Rectal smooth muscle tissue (tissue), 1 donor: Measurements from ENCODE around the gene PDE2A.

Experiments used
- H3K27ac ChIP-seq: one replicate; pipeline ENCODE4 v1.7.0; 2013; ENCODE audit warnings: low read depth, low read length, inconsistent platforms
- H3K27me3 ChIP-seq: one replicate; pipeline ENCODE4 v1.7.0; 2013; ENCODE audit warnings: low read length; ENCODE audit not compliant: control insufficient read depth, insufficient read depth
- H3K36me3 ChIP-seq: one replicate; pipeline ENCODE4 v1.7.0; 2013; ENCODE audit warnings: low read length; ENCODE audit not compliant: control insufficient read depth, insufficient read depth
- H3K4me1 ChIP-seq: one replicate; pipeline ENCODE4 v1.7.0; 2013; ENCODE audit warnings: low read length; ENCODE audit not compliant: control insufficient read depth, insufficient read depth
- H3K4me3 ChIP-seq: one replicate; pipeline ENCODE4 v1.7.0; 2013; ENCODE audit warnings: low read length
- H3K9ac ChIP-seq: one replicate; pipeline ENCODE4 v1.7.0; 2013; ENCODE audit warnings: low read length

The PDE2A gene

GRCh38 chr11:72583177-72583553 lies 91.1 kb downstream of the PDE2A start:
- Histone ChIP-seq H3K27ac (no peak overlapping the region), H3K27me3 (no peaks in the 10 kb centered on the region), H3K36me3 (no peaks in the 10 kb centered on the region), H3K4me1 (no peaks in the 10 kb centered on the region), H3K4me3 (no peak overlapping the region), H3K9ac (no peak overlapping the region)

- no peak overlapping the region for H3K9ac ChIP-seq
- H3K4me1 ChIP-seq: no peaks in the 10 kb centered on the region
- H3K27me3 ChIP-seq: no peaks in the 10 kb centered on the region
- H3K36me3 ChIP-seq: no peaks in the 10 kb centered on the region
- no peak overlapping the region for H3K4me3 ChIP-seq
- no peak overlapping the region for H3K27ac ChIP-seq
These were observed 91.7 kb downstream of the PDE2A start for GRCh38 chr11:72582206-72583176.

GRCh38 chr11:72581067-72581466 lies 93.2 kb downstream of the PDE2A start:
- no peak overlapping the region for H3K27ac ChIP-seq
- H3K36me3 ChIP-seq: no peaks in the 10 kb centered on the region
- H3K4me3 ChIP-seq: no peak overlapping the region
- H3K9ac ChIP-seq: no peak overlapping the region
- no peaks in the 10 kb centered on the region for H3K4me1 ChIP-seq
- H3K27me3 ChIP-seq: no peaks in the 10 kb centered on the region

GRCh38 chr11:72580642-72580950 lies 93.6 kb downstream of the PDE2A start:
- Histone ChIP-seq H3K4me1 (no peaks in the 10 kb centered on the region), H3K4me3 (no peak overlapping the region), H3K27ac (no peak overlapping the region), H3K27me3 (no peaks in the 10 kb centered on the region), H3K9ac (no peak overlapping the region), H3K36me3 (no peaks in the 10 kb centered on the region)

- no peak overlapping the region for H3K9ac ChIP-seq
- no peaks in the 10 kb centered on the region for H3K36me3 ChIP-seq
- H3K4me3 ChIP-seq: no peak overlapping the region
- H3K27ac ChIP-seq: no peak overlapping the region
- no peaks in the 10 kb centered on the region for H3K27me3 ChIP-seq
- H3K4me1 ChIP-seq: no peaks in the 10 kb centered on the region
These were observed 94.2 kb downstream of the PDE2A start for GRCh38 chr11:72579816-72580641.

GRCh38 chr11:72578991-72579815 lies 95.0 kb downstream of the PDE2A start:
- H3K27me3 ChIP-seq: no peaks in the 10 kb centered on the region
- H3K4me3 ChIP-seq: no peak overlapping the region
- H3K9ac ChIP-seq: no peak overlapping the region
- no peak overlapping the region for H3K27ac ChIP-seq
- no peaks in the 10 kb centered on the region for H3K4me1 ChIP-seq
- H3K36me3 ChIP-seq: no peaks in the 10 kb centered on the region

DNA sequence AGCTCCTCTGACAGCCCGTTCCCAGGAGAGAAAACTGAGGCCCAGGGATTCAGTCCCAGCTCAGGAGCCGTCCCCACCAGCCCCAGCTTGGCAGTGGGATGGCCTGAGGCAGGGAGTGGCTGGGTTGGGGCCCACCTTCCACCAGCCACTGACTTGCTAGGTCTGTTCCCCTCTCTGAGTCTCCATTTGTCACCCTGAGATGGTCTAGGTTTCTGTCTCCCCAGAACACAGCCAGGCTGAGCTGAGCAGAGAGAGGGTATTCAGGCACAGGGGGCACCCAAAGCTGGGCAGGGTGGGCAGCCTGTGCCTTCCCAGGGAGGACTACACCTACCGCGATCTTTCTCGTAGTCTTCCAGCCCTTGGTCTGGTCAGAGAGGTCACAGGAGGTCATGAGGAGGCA lies 95.7 kb downstream of the PDE2A start:
- Histone ChIP-seq H3K27me3 (no peaks in the 10 kb centered on the region), H3K36me3 (no peaks in the 10 kb centered on the region), H3K9ac (no peak overlapping the region), H3K4me3 (no peak overlapping the region), H3K4me1 (no peaks in the 10 kb centered on the region), H3K27ac (no peak overlapping the region)

- H3K27ac ChIP-seq: no peak overlapping the region
- no peaks in the 10 kb centered on the region for H3K4me1 ChIP-seq
- no peak overlapping the region for H3K4me3 ChIP-seq
- no peaks in the 10 kb centered on the region for H3K36me3 ChIP-seq
- H3K9ac ChIP-seq: no peak overlapping the region
- H3K27me3 ChIP-seq: no peaks in the 10 kb centered on the region
These were observed 96.2 kb downstream of the PDE2A start for GRCh38 chr11:72578051-72578450.

DNA sequence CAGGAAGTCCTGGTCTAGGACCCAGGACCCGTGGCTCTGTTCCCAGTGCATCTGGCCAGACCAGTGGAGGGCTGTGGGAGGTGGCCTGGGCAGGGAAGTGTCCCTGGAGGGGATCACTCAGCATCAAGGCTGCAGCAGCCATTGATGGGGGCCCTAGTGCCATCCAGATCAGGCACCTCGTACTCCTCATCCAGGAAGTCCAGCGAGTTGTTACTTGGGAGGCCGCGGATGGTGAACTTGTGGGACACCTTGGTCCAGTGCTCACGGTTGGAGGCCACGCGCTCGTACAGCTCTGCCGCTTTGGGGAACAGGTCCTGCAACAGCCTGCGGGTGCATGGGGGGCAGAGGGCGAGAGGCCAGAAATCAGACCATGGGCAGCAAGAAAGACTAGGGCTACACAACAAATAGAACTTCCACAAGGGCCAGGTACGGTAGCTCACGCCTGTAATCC lies 96.9 kb downstream of the PDE2A start:
- no peaks in the 10 kb centered on the region for H3K36me3 ChIP-seq
- no peak overlapping the region for H3K27ac ChIP-seq
- H3K27me3 ChIP-seq: no peaks in the 10 kb centered on the region
- no peak overlapping the region for H3K9ac ChIP-seq
- no peaks in the 10 kb centered on the region for H3K4me1 ChIP-seq
- no peak overlapping the region for H3K4me3 ChIP-seq

DNA sequence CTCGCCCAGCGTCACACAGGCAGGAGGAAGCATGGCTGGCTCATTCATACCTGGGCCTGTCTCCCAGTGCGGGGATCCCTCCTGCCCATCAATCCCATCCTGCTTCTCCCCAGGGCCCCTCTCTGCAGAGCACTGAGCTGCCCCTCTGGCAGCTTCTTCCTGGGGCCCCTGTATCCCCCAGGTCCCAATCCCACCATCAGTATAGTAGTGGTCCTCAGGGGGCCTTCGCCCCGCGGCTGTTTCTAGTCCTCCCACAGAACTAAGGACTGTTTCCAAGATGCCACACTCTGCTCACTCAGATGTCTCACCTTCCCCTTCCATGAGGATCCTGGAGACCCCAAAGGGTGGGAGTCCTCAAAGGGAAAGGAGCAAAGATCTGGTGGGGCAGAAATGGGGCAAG lies 97.6 kb downstream of the PDE2A start:
- Histone ChIP-seq H3K27ac (no peak overlapping the region), H3K36me3 (no peaks in the 10 kb centered on the region), H3K4me1 (no peaks in the 10 kb centered on the region), H3K9ac (no peak overlapping the region), H3K27me3 (no peaks in the 10 kb centered on the region), H3K4me3 (no peak overlapping the region)

- no peak overlapping the region for H3K9ac ChIP-seq
- H3K4me3 ChIP-seq: no peak overlapping the region
- H3K27ac ChIP-seq: no peak overlapping the region
- no peaks in the 10 kb centered on the region for H3K27me3 ChIP-seq
- no peaks in the 10 kb centered on the region for H3K4me1 ChIP-seq
- H3K36me3 ChIP-seq: no peaks in the 10 kb centered on the region
These were observed 98.0 kb downstream of the PDE2A start for GRCh38 chr11:72576243-72576595.

DNA sequence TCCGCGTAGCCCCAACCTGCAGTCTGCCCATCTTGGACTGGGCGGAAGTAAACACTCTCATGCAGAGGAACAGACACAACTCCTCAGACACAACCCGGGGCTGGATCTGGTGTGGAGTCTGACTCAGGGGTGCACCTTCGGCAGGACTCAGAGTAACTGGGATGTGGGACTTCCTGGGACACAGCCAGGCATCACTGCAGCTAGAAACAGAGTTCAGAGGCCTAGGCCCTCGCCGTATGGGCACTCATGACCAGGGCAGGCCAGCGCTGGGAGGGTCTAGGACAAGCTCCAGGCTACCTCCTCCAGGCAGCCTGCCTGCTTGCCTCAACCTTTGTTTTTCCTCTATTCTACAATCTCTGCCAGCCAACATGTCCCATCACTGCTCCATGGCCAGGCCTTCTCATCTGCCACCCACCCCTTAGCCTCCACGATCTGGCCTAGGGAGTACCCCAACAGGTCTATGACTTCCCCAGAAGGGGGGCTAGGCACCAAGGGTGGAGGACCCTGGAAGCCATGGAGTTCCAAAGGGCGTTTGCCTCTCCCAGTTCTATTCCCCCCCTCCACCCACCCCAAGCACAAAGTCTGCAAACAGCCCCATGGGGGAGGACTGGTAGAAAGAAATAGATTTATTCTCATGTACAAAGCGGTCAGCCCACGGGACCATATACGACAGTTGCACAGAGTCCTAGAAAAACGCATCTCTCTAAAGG lies 98.5 kb downstream of the PDE2A start:
- H3K9ac ChIP-seq: no peak overlapping the region
- no peaks in the 10 kb centered on the region for H3K4me1 ChIP-seq
- H3K27ac ChIP-seq: no peak overlapping the region
- H3K36me3 ChIP-seq: no peaks in the 10 kb centered on the region
- no peak overlapping the region for H3K4me3 ChIP-seq
- H3K27me3 ChIP-seq: no peaks in the 10 kb centered on the region
